Motor neuron (in vitro differentiated cells): ENCODE measurements around the gene OR12D1. TPM values are rescaled to one million over a fixed set of nuclear protein-coding genes. Genes with fewer than 3 reads are reported as not detected.
"Not testable (repeated sequence)": the region's sequence is repeated elsewhere in the genome, so short reads cannot be mapped to it uniquely, and the experiment has no call there.

Experiments
- ATAC-seq, 8 experiments: fragments of 200-7000 bp; cut with Tn5 transposase; replicated peaks in 6 of 8; 2 replicates each; pipeline ENCODE4 v1.8.0; 2021; ENCODE audit warnings: mild to moderate bottlenecking in 8 of 8, moderate library complexity in 8 of 8
- H3K27ac ChIP-seq, 2 donors: fragments of 250-450 bp; sonication (Bioruptor Pico); 2 replicates each; pipeline ENCODE4 v1.9.0; 2021; ENCODE audit warnings: antibody characterized with exemption in 2 of 2, mild to moderate bottlenecking in 2 of 2, moderate library complexity in 1 of 2
- H3K4me1 ChIP-seq, 2 donors: fragments of 250-450 bp; sonication (Bioruptor Pico); replicated peaks in 1 of 2; 2 replicates each; pipeline ENCODE4 v1.6.1; 2021; ENCODE audit warnings: antibody characterized with exemption in 2 of 2, mild to moderate bottlenecking in 2 of 2, moderate library complexity in 1 of 2
- H3K4me3 ChIP-seq, 5 donors: fragments of 250-450 bp; sonication (Bioruptor Pico); 2 replicates each; pipeline ENCODE4 v1.9.0; 2021; ENCODE audit warnings: antibody characterized with exemption in 5 of 5, mild to moderate bottlenecking in 5 of 5, moderate library complexity in 4 of 5
- WGBS, 10 experiments: fragments of 450-650 bp; shearing (Covaris generic); methylation state at CpG; one replicate each; pipeline ENCODE4 v1.0.0; 2022; 5-methylcytosine and 5-hydroxymethylcytosine counted together
- in situ Hi-C, 9 experiments: fragments of 400-800 bp; cut with MboI; loops; one replicate each; pipeline ENCODE4 v1.15.0; 2021; ENCODE audit warnings: low sequenced_read_pairs in 9 of 9, low pct_unique_long_range_greater_than_20kb in 2 of 9; ENCODE audit not compliant: unreplicated experiment in 9 of 9
- total RNA-seq, 8 experiments: library from RNA; unstranded; fragments of 300-600 nt; gene quantifications; 2 replicates each; pipeline versions ENCODE4 v1.2.3 to v1.2.4, GENCODE V29; 2022

OR12D1 gene
- total RNA-seq, 8 experiments from 2014 or later = 0.19 TPM; not detected in 7

GRCh38 chr6:29439006-29439405, 24.3 kb downstream of the OR12D1 start, which contains the start of gene OR10C1:
TSS of gene OR10C1 (plus strand) at chr6:29439306. CDS start at chr6:29440016, 710 bp downstream.
- ATAC-seq = no peak
- Histone ChIP-seq H3K4me1 (no peaks in the 10 kb centered on the region), H3K4me3 (no peak within 1 kb of the TSS), H3K27ac (no peak within 1 kb of the TSS)
- in situ Hi-C loops = no loop called here

- WGBS, 10 experiments = 0 to 100% (median 40%) methylated on average over 1 of the region's 1 CpG; no CpG with 5 or more reads in 3 of the 10 experiments
- Histone ChIP-seq H3K27ac (no peak overlapping the region), H3K4me3 (no peak overlapping the region), H3K4me1 (no peaks in the 10 kb centered on the region)
- in situ Hi-C loops = no loop called here
- no peak for ATAC-seq
Observed at GRCh38 chr6:29442719-29443118, 28.0 kb downstream of the OR12D1 start.

- ATAC-seq, H3K4me1 ChIP-seq, H3K27ac ChIP-seq, in situ Hi-C loops, H3K4me3 ChIP-seq: not testable (repeated sequence)
- 0 to 100% (median 60%) methylated on average over 1 of the region's 1 CpG; no CpG with 5 or more reads in 3 of the 10 experiments for WGBS, 10 experiments
Observed at GRCh38 chr6:29444031-29444430, 29.3 kb downstream of the OR12D1 start.

GRCh38 chr6:29447670-29448069, 32.9 kb downstream of the OR12D1 start:
- Histone ChIP-seq H3K4me3 (no peak overlapping the region), H3K27ac (no peak overlapping the region), H3K4me1 (no peaks in the 10 kb centered on the region)
- WGBS, 10 experiments = 0 to 60% (median 25%) methylated on average over 1 of the region's 1 CpG; no CpG with 5 or more reads in 6 of the 10 experiments
- no peak for ATAC-seq
- in situ Hi-C loops = no loop called here

- no peak overlapping the region for H3K27ac ChIP-seq
- in situ Hi-C loops = no loop called here
- WGBS, 10 experiments = 4 to 86% (median 76%) methylated on average over 1 to 3 of the region's 3 CpGs; no CpG with 5 or more reads in 1 of the 10 experiments
- no peak for ATAC-seq
- no peak overlapping the region for H3K4me3 ChIP-seq
- no peaks in the 10 kb centered on the region for H3K4me1 ChIP-seq
Observed at GRCh38 chr6:29451471-29452193, 36.9 kb downstream of the OR12D1 start.

GRCh38 chr6:29456971-29457370, 42.2 kb downstream of the OR12D1 start, which contains the start of the genes OR11A1 and OR2H1:
TSS of gene OR11A1 (minus strand) at chr6:29457071. CDS start at chr6:29427641, 29,430 bp downstream.
TSS of gene OR2H1 (plus strand) at chr6:29457155. CDS start at chr6:29461770, 4,615 bp downstream.
- in situ Hi-C loops = no loop called here
- H3K4me3 ChIP-seq = no peak within 1 kb of the TSS
- H3K27ac ChIP-seq = no peak within 1 kb of the TSS
- no peak for ATAC-seq
- no peaks in the 10 kb centered on the region for H3K4me1 ChIP-seq
- 0 to 72% (median 0%) methylated on average over 1 to 2 of the region's 2 CpGs; no CpG with 5 or more reads in 3 of the 10 experiments for WGBS, 10 experiments

GRCh38 chr6:29461021-29461814, 46.5 kb downstream of the OR12D1 start:
- ATAC-seq = no peak
- in situ Hi-C loops = no loop called here
- H3K27ac ChIP-seq = no peak overlapping the region
- 21 to 100% (median 63%) methylated on average over 1 to 5 of the region's 5 CpGs for WGBS, 10 experiments
- no peak overlapping the region for H3K4me3 ChIP-seq
- no peaks in the 10 kb centered on the region for H3K4me1 ChIP-seq

GRCh38 chr6:29462022-29462421, 47.3 kb downstream of the OR12D1 start:
- ATAC-seq = no peak
- in situ Hi-C loops = no loop called here
- Histone ChIP-seq H3K4me3 (no peak overlapping the region), H3K27ac (no peak overlapping the region), H3K4me1 (no peaks in the 10 kb centered on the region)
- 0 to 80% (median 68%) methylated on average over 1 to 3 of the region's 6 CpGs; no CpG with 5 or more reads in 6 of the 10 experiments for WGBS, 10 experiments

GRCh38 chr6:29465279-29465678, 50.6 kb downstream of the OR12D1 start:
- in situ Hi-C loops = no loop called here
- no peak overlapping the region for H3K4me3 ChIP-seq
- H3K27ac ChIP-seq = no peak overlapping the region
- ATAC-seq = no peak
- H3K4me1 ChIP-seq = no peaks in the 10 kb centered on the region
- WGBS, 10 experiments = 0 to 94% (median 58%) methylated on average over 1 to 2 of the region's 2 CpGs; no CpG with 5 or more reads in 1 of the 10 experiments

- no peak overlapping the region for H3K4me3 ChIP-seq
- no peak overlapping the region for H3K27ac ChIP-seq
- in situ Hi-C loops = no loop called here
- 0 to 100% (median 70%) methylated on average over 1 to 2 of the region's 2 CpGs; no CpG with 5 or more reads in 1 of the 10 experiments for WGBS, 10 experiments
- no peak for ATAC-seq
- no peaks in the 10 kb centered on the region for H3K4me1 ChIP-seq
Observed at GRCh38 chr6:29465801-29466200, 51.1 kb downstream of the OR12D1 start.

- no peak overlapping the region for H3K27ac ChIP-seq
- WGBS, 10 experiments = 0 to 100% (median 53%) methylated on average over 1 to 6 of the region's 6 CpGs; no CpG with 5 or more reads in 1 of the 10 experiments
- no peak for ATAC-seq
- H3K4me3 ChIP-seq = no peak overlapping the region
- in situ Hi-C loops = no loop called here
- H3K4me1 ChIP-seq = no peaks in the 10 kb centered on the region
Observed at GRCh38 chr6:29466241-29466640, 51.5 kb downstream of the OR12D1 start.
